DMS114 treated with DMSO at 0.1 percent for 48 hours (cell line): ENCODE results near the gene GVQW3.
"Not testable (repeated sequence)": the region's sequence is repeated elsewhere in the genome, so short reads cannot be mapped to it uniquely, and the experiment has no call there.

Experiments used
- DNase-seq: peaks from one replicate; lab custom pipeline; 2025; ENCODE audit not compliant: unreplicated experiment; lab: John Stamatoyannopoulos, UW

Gene GVQW3

GRCh38 chr11:76385903-76386302 is 4.8 kb downstream of the GVQW3 start:
- no peak for DNase-seq

- no peak for DNase-seq
Measured at GRCh38 chr11:76388408-76388807, 7.3 kb downstream of the GVQW3 start.

GRCh38 chr11:76391021-76391420 is 9.9 kb downstream of the GVQW3 start:
- no peak for DNase-seq

- no peak for DNase-seq
Measured at GRCh38 chr11:76391811-76392475, 10.8 kb downstream of the GVQW3 start.

- DNase-seq, result no peak
Measured at GRCh38 chr11:76392870-76393269, 11.7 kb downstream of the GVQW3 start.

GRCh38 chr11:76394411-76394810 is 13.3 kb downstream of the GVQW3 start:
- DNase-seq, result no peak

GRCh38 chr11:76395296-76395695 is 14.2 kb downstream of the GVQW3 start:
- DNase-seq, result no peak

GRCh38 chr11:76397383-76397782 is 16.3 kb downstream of the GVQW3 start:
- no peak for DNase-seq

- no peak for DNase-seq
Measured at GRCh38 chr11:76400967-76401366, 19.8 kb downstream of the GVQW3 start.

- DNase-seq, result not testable (repeated sequence)
Measured at GRCh38 chr11:76401484-76401883, 20.4 kb downstream of the GVQW3 start.

GRCh38 chr11:76406359-76406758 is 25.2 kb downstream of the GVQW3 start:
- no peak for DNase-seq

GRCh38 chr11:76408171-76408965 is 27.2 kb downstream of the GVQW3 start:
- no peak for DNase-seq

GRCh38 chr11:76410851-76411357 is 29.8 kb downstream of the GVQW3 start:
- DNase-seq, result no peak

GRCh38 chr11:76415073-76415472 is 34.0 kb downstream of the GVQW3 start:
- no peak for DNase-seq

- DNase-seq, result no peak
Measured at GRCh38 chr11:76419896-76420295, 38.8 kb downstream of the GVQW3 start.

GRCh38 chr11:76424379-76424778 is 43.3 kb downstream of the GVQW3 start:
- DNase-seq, result no peak

GRCh38 chr11:76424891-76425290 is 43.8 kb downstream of the GVQW3 start:
- no peak for DNase-seq

- DNase-seq, result no peak
Measured at GRCh38 chr11:76426660-76427059, 45.5 kb downstream of the GVQW3 start.

GRCh38 chr11:76436020-76436419 is 54.9 kb downstream of the GVQW3 start:
- DNase-seq, result no peak

GRCh38 chr11:76443268-76443980 is 62.3 kb downstream of the GVQW3 start:
- DNase-seq, result no peak

- no peak for DNase-seq
Measured at GRCh38 chr11:76444065-76444383, 62.9 kb downstream of the GVQW3 start.
